Activated CD8-positive, alpha-beta memory T cell treated with anti-CD3 and anti-CD28 coated beads for 24 hours (primary cell): Measurements from ENCODE around the gene OR56A3.
"Not testable (repeated sequence)": the region's sequence is repeated elsewhere in the genome, so short reads cannot be mapped to it uniquely, and the experiment has no call there.

Source experiments
- DNase-seq: peaks from one replicate; pipeline ENCODE4 v3.0.0-alpha.2; 2020

The OR56A3 gene

GRCh38 chr11:5941951-5942350 lies at the start of gene OR56A3:
Gene OR56A3, plus strand, starts transcription at chr11:5942251. Its CDS starts 5,096 bp downstream, at chr11:5947347.
- no peak for DNase-seq

- no peak for DNase-seq
These were observed 49.1 kb upstream of the OR56A3 start, which contains the start of gene OR52E5 for GRCh38 chr11:5892908-5893307. Gene OR52E5, plus strand, starts transcription at chr11:5893208. Its CDS starts 7,569 bp downstream, at chr11:5900777.

- no peak for DNase-seq
These were observed 42.5 kb upstream of the OR56A3 start for GRCh38 chr11:5899534-5899933.

DNA sequence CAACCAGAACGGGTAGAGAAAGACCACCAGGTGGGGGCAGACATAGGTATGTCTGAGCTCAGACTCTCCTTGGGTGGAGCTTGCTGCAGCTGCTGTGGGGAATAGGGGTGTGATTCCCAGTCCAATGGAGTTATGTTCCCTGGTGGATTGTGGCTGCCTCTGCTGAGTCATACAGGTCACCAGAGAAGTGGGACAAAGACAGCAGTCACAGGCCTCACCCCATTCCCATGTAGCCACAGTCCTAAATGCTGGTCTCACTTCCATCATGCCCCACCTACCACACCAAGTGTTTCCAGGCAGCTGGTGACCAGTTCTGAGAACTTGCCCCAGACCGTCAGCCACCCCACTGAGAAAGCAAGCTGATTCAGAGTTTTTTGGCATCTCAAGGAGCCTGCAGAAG lies 31.5 kb upstream of the OR56A3 start:
- DNase-seq: no peak

DNA sequence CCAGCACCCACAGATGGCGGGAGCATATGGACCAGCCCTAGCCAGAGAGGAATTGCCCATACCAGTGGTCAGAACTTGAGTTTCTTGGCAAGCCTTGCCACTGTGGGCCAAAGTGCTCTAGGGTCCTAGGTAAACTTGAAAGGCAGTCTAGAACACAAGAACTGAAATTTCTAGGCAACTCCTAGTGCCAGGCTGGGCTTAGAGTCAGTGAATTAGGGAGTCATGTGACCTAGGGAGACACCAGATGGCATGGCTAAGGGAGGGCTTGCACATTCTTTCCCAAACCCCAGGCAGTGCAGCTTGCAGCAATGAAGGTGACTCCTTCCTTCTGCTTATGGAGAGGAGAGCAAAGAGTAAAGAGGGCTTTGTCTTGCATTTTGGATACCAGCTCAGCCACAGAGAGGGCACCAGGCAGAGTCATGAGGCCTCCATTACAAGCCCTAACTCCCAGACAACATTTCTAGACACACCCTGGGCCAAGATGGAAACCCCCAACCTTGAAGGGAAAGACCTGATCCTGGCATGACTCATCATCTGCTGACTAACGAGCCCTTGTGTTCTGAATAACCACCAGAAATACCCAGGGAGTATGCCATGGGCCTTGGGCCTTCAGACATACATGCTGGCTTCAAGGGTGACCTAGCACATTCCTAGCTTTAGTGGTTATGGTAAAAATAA lies 19.2 kb upstream of the OR56A3 start:
- DNase-seq: no peak

DNA sequence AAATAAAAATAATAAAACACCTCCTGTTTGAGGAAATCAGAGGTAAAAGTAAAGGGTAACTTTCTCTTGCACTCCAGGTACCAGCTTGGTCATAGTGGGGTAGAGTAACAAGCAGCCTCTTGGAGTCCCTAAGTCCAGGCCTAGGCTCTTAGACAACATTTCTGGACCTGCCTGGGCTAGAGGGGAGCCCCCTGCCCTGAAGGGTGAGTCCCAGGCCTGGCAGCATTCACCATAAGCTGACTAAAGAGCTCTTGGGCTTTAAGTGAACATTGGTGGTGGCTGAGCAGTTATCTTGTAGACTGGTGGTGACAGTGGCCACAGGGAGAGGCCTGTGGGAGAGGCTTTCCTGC lies 18.6 kb upstream of the OR56A3 start:
- DNase-seq: no peak

DNA sequence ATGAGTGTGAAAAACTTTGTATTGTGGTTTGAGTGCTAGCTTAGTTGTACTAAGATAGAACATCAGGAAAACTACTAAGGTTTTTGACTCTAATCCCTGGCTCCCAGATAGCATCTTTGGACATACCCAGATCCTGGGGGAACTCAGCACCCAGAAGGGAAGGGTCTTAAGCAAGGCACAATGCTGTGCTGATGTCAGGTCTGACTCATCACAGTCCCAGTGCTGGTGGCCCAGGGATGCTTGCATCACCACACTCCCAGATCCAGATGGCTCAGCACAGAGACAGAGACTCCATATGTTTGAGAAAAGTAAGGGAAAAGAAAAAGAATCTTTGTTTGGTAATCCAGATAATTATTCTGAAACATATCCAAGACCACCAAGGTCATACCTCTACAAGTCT lies 18.3 kb upstream of the OR56A3 start:
- no peak for DNase-seq

- no peak for DNase-seq
These were observed 13.8 kb upstream of the OR56A3 start for GRCh38 chr11:5928271-5928670.

DNA sequence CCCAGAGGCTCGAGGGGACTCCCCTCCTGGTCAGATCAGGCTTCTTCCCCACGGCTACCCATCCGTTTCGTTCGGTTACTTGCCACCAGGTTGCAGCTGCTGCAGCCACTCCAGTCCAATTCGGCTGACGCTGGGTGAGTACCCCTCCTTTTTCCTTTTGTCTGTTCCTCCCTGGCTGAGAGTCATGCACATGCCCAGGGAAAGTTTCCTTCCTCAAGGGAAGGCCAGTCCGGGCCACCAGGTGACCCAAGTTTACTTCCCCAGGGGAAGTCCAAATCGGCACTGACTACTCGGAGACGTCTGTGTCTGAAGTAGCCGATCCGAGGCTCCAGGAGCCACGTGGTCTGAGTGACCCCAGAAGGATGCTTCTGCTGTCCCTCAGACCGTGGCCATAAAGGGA lies 13.2 kb upstream of the OR56A3 start:
- DNase-seq: no peak

- DNase-seq: no peak
These were observed 12.3 kb upstream of the OR56A3 start for GRCh38 chr11:5929571-5930368.

GRCh38 chr11:5930614-5931013 lies 11.4 kb upstream of the OR56A3 start:
- DNase-seq: no peak

DNA sequence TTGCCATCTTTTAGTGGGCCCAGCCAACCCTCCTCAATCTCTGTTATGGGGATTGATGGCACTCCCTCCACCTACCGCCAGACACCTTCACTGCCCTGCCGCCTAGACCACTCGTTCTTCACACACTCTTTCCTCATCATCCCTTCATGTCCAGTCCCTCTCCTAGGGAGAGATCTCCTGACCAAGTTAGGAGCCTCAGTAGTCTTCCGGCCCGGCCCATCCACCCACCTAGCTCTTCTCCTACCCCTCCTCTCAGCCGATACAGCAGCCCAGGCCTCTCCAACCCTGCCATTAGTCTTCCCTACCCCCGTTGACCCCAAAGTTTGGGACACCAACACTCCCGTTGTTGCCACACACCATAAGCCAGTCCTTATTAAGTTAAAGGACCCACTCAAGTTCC lies 11.0 kb upstream of the OR56A3 start:
- no peak for DNase-seq

GRCh38 chr11:5932671-5933070 lies 9.4 kb upstream of the OR56A3 start:
- no peak for DNase-seq

- no peak for DNase-seq
These were observed 8.9 kb upstream of the OR56A3 start for GRCh38 chr11:5933116-5933515.

GRCh38 chr11:5937868-5938602 lies 4.0 kb upstream of the OR56A3 start:
- no peak for DNase-seq

DNA sequence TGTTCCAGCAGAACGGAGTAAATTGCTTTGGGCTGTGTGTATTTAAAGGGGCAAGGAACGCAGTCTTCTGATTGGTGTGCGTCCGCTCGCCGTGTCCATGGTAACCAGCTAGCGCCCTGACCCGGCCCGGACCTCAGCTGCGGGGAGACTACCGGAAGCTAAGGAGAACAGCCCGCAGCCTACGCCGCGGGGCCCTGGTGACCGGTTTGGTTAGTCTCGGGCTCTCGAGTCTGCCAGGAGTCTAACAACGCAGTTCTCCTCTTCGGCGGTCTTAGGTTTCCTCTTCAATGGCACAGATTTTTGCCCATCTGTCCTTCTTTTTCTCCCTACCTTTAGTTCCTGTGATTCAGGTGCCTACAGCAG lies 3.5 kb upstream of the OR56A3 start:
- DNase-seq: no peak

DNA sequence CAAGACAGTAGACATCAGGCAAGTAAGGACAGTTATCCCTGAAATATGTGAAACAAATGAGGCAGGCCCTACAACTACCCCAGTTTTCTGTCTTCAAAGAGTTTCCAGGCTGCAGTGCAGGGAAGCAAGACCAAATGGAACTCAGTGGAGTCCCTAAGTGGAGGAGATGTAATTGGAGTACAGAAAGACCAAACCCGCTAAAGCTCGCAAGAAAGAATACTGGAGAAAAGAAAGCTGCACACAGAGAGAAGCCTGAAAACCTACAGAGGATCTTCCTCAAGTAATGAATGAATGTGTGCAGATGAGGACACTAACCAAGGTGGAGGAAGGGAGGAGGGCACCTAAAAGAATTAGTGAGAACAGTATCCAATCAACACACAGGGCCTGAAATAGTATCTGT lies 1.3 kb upstream of the OR56A3 start:
- no peak for DNase-seq

DNA sequence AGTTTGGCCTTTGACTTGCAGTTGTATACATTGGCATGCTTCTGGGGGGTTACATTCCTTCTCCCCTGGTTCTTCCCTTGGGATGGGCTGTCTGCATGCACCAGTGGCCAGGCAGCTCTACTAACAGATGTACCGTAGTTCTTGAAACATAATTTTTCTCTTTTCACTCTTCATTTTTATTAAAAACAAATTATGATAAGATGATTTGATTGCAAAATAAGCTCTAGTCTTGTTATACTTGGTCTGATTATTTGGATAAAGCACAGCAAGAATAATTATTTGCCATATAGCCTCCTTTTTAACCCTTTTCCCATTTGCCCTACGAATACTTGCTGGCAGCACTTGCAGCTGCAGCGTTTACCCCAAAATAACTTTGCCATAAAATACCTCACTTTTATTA lies 13.5 kb downstream of the OR56A3 start:
- no peak for DNase-seq

DNA sequence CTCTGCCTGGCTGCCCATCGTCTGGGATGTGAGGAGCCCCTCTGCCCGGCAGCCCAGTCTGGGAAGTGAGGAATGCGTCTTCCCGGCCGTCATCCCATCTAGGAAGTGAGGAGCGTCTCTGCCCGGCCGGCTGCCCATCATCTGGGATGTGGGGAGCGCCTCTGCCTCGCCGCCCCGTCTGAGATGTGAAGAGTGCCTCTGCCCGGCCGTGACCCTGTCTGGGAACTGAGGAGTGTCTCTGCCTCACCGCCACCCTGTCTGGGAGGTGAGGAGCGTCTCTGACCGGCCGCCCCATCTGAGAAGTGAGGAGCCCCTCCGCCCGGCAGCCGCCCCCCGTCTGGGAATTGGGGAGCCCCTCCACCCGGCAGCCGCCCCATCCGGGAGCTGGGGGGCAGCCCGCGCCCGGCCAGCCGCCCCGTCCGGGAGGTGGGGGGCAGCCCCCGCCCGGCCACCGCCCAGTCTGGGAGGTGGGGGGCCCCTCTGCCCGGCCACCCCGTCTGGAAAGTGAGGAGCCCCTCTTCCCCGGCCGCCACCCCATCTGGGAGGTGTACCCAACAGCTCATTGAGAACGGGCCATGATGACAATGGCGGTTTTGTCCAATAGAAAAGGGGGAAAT lies 18.8 kb downstream of the OR56A3 start:
- not testable (repeated sequence) for DNase-seq

GRCh38 chr11:5966958-5967357 lies 24.9 kb downstream of the OR56A3 start:
- DNase-seq: no peak

- no peak for DNase-seq
These were observed 25.7 kb downstream of the OR56A3 start for GRCh38 chr11:5967708-5968107.

DNA sequence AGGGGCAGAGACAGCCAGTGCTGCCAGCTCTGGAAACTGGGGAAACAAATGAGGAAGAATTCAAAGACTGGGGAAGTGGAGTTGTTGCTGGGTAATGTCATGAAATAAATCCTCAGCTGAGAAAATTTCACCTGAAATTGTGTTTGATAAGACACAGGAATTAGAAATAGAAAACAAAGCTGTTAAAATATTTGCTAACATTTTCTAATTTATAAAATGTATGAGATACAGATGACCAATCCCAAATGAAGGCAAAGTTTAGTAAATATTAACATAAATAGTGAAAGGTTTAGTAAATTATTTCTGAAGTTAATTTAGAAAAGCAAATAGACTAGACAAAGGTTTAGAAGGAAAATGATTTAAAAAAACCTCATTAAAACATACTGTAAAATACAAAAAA lies 26.3 kb downstream of the OR56A3 start, which contains the start of gene OR56A5:
TSS of gene OR56A5 (minus strand) at position 101 of the 400 bp plus-strand sequence. CDS start at position 101, 0 bp downstream.
- DNase-seq: no peak

DNA sequence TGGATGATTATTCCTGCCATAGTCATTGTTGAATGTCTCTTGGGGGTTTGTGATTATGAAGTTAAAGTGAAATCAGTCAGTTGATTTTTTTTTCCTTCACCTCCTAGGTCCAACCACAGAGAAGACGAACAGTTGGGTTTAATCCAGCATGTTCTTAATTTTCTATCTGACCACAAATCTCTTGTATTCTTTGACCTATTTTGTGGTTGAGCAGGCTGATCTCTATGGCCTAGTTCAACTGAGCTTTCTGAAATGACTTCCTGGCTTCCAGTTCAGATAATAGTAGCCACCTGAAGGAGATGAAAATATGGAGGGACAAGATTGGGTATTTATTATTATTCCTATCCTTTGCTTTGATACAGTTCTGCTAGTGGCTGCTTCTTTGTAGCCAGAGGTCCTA lies 31.5 kb downstream of the OR56A3 start:
- no peak for DNase-seq
